ENCODE data around the gene OBSCN. TPM values are rescaled to one million over a fixed set of nuclear protein-coding genes. Genes with fewer than 3 reads are reported as not detected.
"Not testable (repeated sequence)": the region's sequence is repeated elsewhere in the genome, so short reads cannot be mapped to it uniquely, and the experiment has no call there.

Gene OBSCN
- total RNA-seq, 1 donor = 13.0 TPM

GRCh38 chr1:228249513-228250305 lies 41.9 kb downstream of the OBSCN start:
- TF ChIP-seq CTCF (IDR thresholded peaks at IDR 0.05; ENCODE audit: insufficient read depth, low read depth, low read length) = no peak
- no peak overlapping the region for H3K4me3 ChIP-seq (ENCODE audit: low read depth, low read length)
- no peak for DNase-seq (ENCODE audit: low read depth)

GRCh38 chr1:228252476-228252875 lies 44.6 kb downstream of the OBSCN start:
- H3K4me3 ChIP-seq (ENCODE audit: low read depth, low read length); DNase-seq (ENCODE audit: low read depth): not testable (repeated sequence)

GRCh38 chr1:228256626-228257375 lies 49.0 kb downstream of the OBSCN start:
- H3K4me3 ChIP-seq (ENCODE audit: low read depth, low read length) = no peak overlapping the region
- TF ChIP-seq CTCF (IDR thresholded peaks at IDR 0.05; ENCODE audit: insufficient read depth, low read depth, low read length) = no peak
- DNase-seq (ENCODE audit: low read depth) = no peak

- no peak overlapping the region for H3K4me3 ChIP-seq (ENCODE audit: low read depth, low read length)
- no peak for TF ChIP-seq CTCF (IDR thresholded peaks at IDR 0.05; ENCODE audit: insufficient read depth, low read depth, low read length)
- DNase-seq (ENCODE audit: low read depth) = no peak
These were observed 50.6 kb downstream of the OBSCN start for GRCh38 chr1:228258486-228258885.

- no peak for TF ChIP-seq CTCF (IDR thresholded peaks at IDR 0.05; ENCODE audit: insufficient read depth, low read depth, low read length)
- H3K4me3 ChIP-seq (ENCODE audit: low read depth, low read length) = no peak overlapping the region
- no peak for DNase-seq (ENCODE audit: low read depth)
These were observed 51.6 kb downstream of the OBSCN start for GRCh38 chr1:228259368-228259894.

- peak; percentile 21 for TF ChIP-seq CTCF (IDR thresholded peaks at IDR 0.05; ENCODE audit: insufficient read depth, low read depth, low read length)
- no peak for DNase-seq (ENCODE audit: low read depth)
- no peak overlapping the region for H3K4me3 ChIP-seq (ENCODE audit: low read depth, low read length)
These were observed 52.1 kb downstream of the OBSCN start for GRCh38 chr1:228259951-228260350.

GRCh38 chr1:228261706-228262105 lies 53.9 kb downstream of the OBSCN start:
- no peak for DNase-seq (ENCODE audit: low read depth)
- no peak overlapping the region for H3K4me3 ChIP-seq (ENCODE audit: low read depth, low read length)
- no peak for TF ChIP-seq CTCF (IDR thresholded peaks at IDR 0.05; ENCODE audit: insufficient read depth, low read depth, low read length)
